SJSA1 (cell line): ENCODE results near the gene GALNT6. TPM values are rescaled to one million over a fixed set of nuclear protein-coding genes. Genes with fewer than 3 reads are reported as not detected.

Source experiments
- DNase-seq, 2 experiments: peaks; one replicate each; pipeline ENCODE4 v3.0.0-alpha.2; 2015 to 2020; ENCODE audit warnings: low spot score in 2 of 2, low read depth in 1 of 2
- H3K27ac ChIP-seq: fragments of 250-450 bp; sonication (Bioruptor Pico); 2 replicates; pipeline ENCODE4 v1.5.1; 2020; ENCODE audit warnings: mild to moderate bottlenecking, moderate library complexity
- H3K27me3 ChIP-seq: fragments of 250-450 bp; sonication (Bioruptor Pico); replicated peaks from 2 replicates; pipeline ENCODE4 v1.5.1; 2020; ENCODE audit warnings: mild to moderate bottlenecking, moderate library complexity
- H3K36me3 ChIP-seq: fragments of 250-450 bp; sonication (Bioruptor Pico); 2 replicates; pipeline ENCODE4 v1.5.1; 2020; ENCODE audit warnings: mild to moderate bottlenecking
- H3K4me1 ChIP-seq: fragments of 250-450 bp; sonication (Bioruptor Pico); replicated peaks from 2 replicates; pipeline ENCODE4 v1.6.1; 2021; ENCODE audit warnings: mild to moderate bottlenecking
- H3K4me3 ChIP-seq: fragments of 250-450 bp; sonication (Bioruptor Pico); 2 replicates; pipeline ENCODE4 v1.5.1; 2020; ENCODE audit warnings: mild to moderate bottlenecking
- H3K9me3 ChIP-seq: fragments of 250-450 bp; sonication (Bioruptor Pico); replicated peaks from 2 replicates; pipeline ENCODE4 v1.5.1; 2020; ENCODE audit warnings: mild to moderate bottlenecking
- total RNA-seq: library from RNA; depleted of rRNA; stranded (reverse); fragments of >200 nt; shearing (Covaris generic); gene quantifications from 2 replicates; pipeline ENCODE4 v1.2.3, GENCODE V29; 2014

The GALNT6 gene
- total RNA-seq, 1 experiment from 2014 or later: 30.8 TPM

DNA sequence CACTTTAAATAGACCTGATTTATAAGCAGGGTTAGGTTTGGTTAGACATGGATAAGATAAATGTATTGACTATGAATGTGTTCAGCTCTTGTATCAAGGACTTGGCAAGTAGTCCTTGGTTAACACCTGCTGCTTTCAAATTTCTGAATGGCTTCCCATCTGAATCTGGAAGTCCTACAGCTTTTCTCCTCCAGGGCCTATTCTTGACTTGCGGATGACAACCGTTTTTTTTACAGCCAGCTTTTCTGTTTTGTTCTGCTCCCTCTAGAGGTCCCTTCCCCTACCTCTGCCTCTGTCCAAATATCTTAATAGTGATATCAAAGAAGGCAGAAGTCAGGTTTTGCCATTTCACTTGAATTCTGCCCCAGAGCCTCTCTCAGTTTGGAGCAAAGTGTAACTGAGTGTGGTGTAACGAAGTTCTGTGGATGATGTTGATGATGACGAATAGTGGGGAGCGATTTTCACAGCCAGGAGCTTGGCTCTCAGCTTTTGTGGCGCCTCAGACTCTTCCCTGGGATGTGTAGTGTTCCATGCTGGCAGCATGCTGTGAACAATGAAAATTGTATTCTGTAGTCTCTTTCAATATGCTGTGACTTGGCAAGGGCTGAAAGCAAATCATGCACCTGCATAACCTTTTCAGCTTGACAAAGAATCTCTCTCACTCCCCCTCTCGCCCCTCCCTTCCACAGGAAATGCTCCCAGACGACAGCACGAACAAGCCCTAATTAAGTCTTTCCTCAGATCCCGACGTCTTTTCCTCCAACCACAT is 28.4 kb upstream of the GALNT6 start:
- Histone ChIP-seq H3K9me3 (no peaks in the 10 kb centered on the region), H3K4me3 (no peak overlapping the region), H3K4me1 (peaks cover 11% of the 10 kb centered on the region), H3K36me3 (no peaks in the 10 kb centered on the region; the same call in 1 of the 2 replicates), H3K27me3 (no peaks in the 10 kb centered on the region), H3K27ac (no peak overlapping the region)
- DNase-seq: no peak

DNA sequence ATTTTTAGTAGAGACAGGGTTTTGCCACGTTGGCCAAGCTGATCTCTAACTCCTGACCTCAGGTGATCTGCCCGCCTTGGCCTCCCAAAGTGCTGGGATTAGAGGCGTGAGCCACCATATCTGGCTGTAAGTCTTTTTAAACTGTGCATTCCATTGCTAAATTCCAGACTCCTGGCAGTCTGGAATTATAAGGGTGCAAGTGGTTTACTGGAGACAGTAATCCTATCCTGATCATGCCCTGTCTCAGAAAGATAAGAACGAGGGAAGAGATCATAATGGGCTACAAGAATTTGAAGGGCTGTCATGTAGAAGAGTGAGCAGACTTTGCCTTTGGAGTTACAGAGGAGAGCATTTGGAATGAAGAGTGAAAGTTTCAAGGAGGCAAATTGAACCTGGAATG is 26.6 kb upstream of the GALNT6 start:
- DNase-seq: no peak
- Histone ChIP-seq H3K4me1 (peaks cover 23% of the 10 kb centered on the region), H3K27me3 (no peaks in the 10 kb centered on the region), H3K4me3 (no peak overlapping the region), H3K36me3 (no peaks in the 10 kb centered on the region; the same call in 1 of the 2 replicates), H3K27ac (no peak overlapping the region), H3K9me3 (no peaks in the 10 kb centered on the region)

GRCh38 chr12:51415931-51416330 is 24.7 kb upstream of the GALNT6 start:
- Histone ChIP-seq H3K4me3 (no peak overlapping the region), H3K4me1 (peaks cover 25% of the 10 kb centered on the region), H3K9me3 (no peaks in the 10 kb centered on the region), H3K27ac (no peak overlapping the region), H3K36me3 (no peaks in the 10 kb centered on the region; the same call in 1 of the 2 replicates), H3K27me3 (no peaks in the 10 kb centered on the region)
- DNase-seq: no peak

DNA sequence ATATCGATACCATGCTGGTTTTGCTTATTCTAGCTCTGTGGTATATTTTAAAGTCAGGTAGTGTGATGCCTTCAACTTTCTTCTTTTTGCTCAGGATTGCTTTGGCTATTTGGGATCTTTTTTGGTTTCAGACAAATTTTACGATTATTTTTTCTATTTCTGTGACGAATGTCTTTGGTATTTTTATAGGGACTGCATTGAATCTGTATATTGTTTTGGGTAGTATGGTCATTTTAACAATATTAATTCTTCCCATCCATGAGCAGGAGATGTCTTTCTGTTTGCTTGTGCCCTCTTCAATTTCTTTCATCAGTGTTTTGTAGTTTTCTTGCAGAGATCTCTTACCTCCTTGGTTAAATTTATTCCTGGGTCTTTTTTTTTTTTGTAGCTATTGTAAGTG is 22.6 kb upstream of the GALNT6 start:
- peaks cover 29% of the 10 kb centered on the region for H3K4me1 ChIP-seq
- H3K9me3 ChIP-seq: no peaks in the 10 kb centered on the region
- no peak overlapping the region for H3K27ac ChIP-seq
- H3K36me3 ChIP-seq: no peaks in the 10 kb centered on the region; the same call in 1 of the 2 replicates
- no peak overlapping the region for H3K4me3 ChIP-seq
- DNase-seq: no peak
- no peaks in the 10 kb centered on the region for H3K27me3 ChIP-seq

DNA sequence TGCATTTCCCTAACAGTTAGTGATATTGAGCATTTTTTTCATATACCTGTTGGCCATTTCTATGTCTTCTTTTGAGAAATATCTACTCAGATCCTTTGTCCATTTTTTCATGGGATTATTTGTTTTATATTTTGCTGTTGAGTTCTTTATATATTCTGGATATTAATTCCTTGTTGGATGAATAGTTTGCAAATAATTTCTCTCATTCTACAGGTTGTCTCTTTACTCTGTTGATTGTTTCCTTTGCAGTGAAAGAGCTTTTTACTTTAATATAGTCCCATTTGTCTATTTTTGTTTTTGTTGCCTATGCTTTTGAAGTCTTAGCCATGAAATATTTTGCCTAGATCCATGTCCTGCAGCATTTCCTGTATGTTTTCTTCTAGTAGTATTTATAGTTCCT is 21.9 kb upstream of the GALNT6 start:
- H3K9me3 ChIP-seq: no peaks in the 10 kb centered on the region
- DNase-seq: no peak
- no peaks in the 10 kb centered on the region; the same call in 1 of the 2 replicates for H3K36me3 ChIP-seq
- H3K4me1 ChIP-seq: peaks cover 36% of the 10 kb centered on the region
- no peaks in the 10 kb centered on the region for H3K27me3 ChIP-seq
- H3K4me3 ChIP-seq: no peak overlapping the region
- H3K27ac ChIP-seq: no peak overlapping the region

- Histone ChIP-seq H3K4me1 (peaks cover 64% of the 10 kb centered on the region), H3K4me3 (no peak overlapping the region), H3K27ac (no peak overlapping the region), H3K27me3 (no peaks in the 10 kb centered on the region), H3K9me3 (no peaks in the 10 kb centered on the region), H3K36me3 (peaks cover 2% of the 10 kb centered on the region; the same call in 1 of the 2 replicates)
- DNase-seq: no peak
These were observed 18.6 kb upstream of the GALNT6 start for GRCh38 chr12:51409846-51410245.

GRCh38 chr12:51407604-51408003 is 16.4 kb upstream of the GALNT6 start:
- H3K27me3 ChIP-seq: no peaks in the 10 kb centered on the region
- no peaks in the 10 kb centered on the region for H3K9me3 ChIP-seq
- peak overlapping the region; percentile 70 for H3K27ac ChIP-seq
- peaks cover 2% of the 10 kb centered on the region; the same call in 1 of the 2 replicates for H3K36me3 ChIP-seq
- no peak overlapping the region for H3K4me3 ChIP-seq
- DNase-seq: peak; percentile 92 to 95
- H3K4me1 ChIP-seq: peaks cover 56% of the 10 kb centered on the region

DNA sequence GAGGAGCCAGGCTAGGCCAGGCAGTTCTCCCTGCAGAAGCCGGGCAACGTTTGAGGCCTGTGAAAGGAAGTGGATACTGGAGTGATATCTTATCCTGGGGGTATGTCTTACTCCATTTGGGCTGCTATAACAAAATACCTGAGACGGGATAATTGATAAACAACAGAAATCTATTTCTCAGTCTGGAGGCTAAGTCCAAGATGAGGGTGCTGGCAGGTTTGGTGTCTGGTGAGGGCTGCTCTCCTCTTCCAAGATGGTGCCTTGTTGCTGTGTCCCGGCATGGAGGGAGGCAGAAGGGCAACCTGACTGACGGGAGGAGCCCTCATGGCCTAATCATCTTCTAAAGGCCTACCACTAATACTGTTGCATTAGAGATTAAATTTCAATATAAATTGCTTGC is 15.7 kb upstream of the GALNT6 start:
- peak overlapping the region; percentile 56 for H3K27ac ChIP-seq
- no peaks in the 10 kb centered on the region for H3K27me3 ChIP-seq
- H3K36me3 ChIP-seq: peaks cover 2% of the 10 kb centered on the region; the same call in 1 of the 2 replicates
- peaks cover 56% of the 10 kb centered on the region for H3K4me1 ChIP-seq
- H3K4me3 ChIP-seq: no peak overlapping the region
- H3K9me3 ChIP-seq: no peaks in the 10 kb centered on the region
- no peak for DNase-seq

GRCh38 chr12:51406290-51406689 is 15.1 kb upstream of the GALNT6 start:
- Histone ChIP-seq H3K9me3 (no peaks in the 10 kb centered on the region), H3K27ac (peak overlapping the region; percentile 56), H3K27me3 (no peaks in the 10 kb centered on the region), H3K36me3 (peaks cover 2% of the 10 kb centered on the region; the same call in 1 of the 2 replicates), H3K4me1 (peaks cover 56% of the 10 kb centered on the region), H3K4me3 (no peak overlapping the region)
- DNase-seq: no peak

DNA sequence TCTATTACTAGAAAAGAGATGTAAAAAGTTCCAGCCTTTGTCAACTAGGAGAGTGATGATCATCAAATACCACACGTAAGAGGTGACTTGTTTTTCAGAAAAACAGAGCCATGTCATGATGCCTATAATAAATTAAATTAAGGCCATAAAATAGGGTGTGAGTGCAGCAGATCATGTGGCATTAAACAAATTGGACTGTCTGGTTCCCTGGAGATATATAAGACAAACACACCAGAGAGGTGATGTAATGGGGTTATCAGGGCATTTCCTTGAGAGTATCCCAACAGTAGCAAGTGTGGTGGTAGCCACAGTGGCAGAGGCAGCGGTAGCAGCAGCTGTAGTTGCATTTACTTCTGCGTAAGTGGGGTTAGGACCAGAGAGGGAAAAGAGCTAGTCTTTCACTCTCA is 14.6 kb upstream of the GALNT6 start:
- H3K4me3 ChIP-seq: no peak overlapping the region
- H3K27me3 ChIP-seq: no peaks in the 10 kb centered on the region
- H3K9me3 ChIP-seq: no peaks in the 10 kb centered on the region
- no peak for DNase-seq
- H3K36me3 ChIP-seq: peaks cover 2% of the 10 kb centered on the region; the same call in 1 of the 2 replicates
- H3K27ac ChIP-seq: peak overlapping the region; percentile 56; the same call in 1 of the 2 replicates
- peaks cover 56% of the 10 kb centered on the region for H3K4me1 ChIP-seq

- Histone ChIP-seq H3K9me3 (no peaks in the 10 kb centered on the region), H3K27me3 (no peaks in the 10 kb centered on the region), H3K4me3 (no peak overlapping the region), H3K36me3 (peaks cover 2% of the 10 kb centered on the region; the same call in 1 of the 2 replicates), H3K27ac (no peak overlapping the region), H3K4me1 (peaks cover 65% of the 10 kb centered on the region)
- no peak for DNase-seq
These were observed 13.4 kb upstream of the GALNT6 start for GRCh38 chr12:51404627-51405026.

DNA sequence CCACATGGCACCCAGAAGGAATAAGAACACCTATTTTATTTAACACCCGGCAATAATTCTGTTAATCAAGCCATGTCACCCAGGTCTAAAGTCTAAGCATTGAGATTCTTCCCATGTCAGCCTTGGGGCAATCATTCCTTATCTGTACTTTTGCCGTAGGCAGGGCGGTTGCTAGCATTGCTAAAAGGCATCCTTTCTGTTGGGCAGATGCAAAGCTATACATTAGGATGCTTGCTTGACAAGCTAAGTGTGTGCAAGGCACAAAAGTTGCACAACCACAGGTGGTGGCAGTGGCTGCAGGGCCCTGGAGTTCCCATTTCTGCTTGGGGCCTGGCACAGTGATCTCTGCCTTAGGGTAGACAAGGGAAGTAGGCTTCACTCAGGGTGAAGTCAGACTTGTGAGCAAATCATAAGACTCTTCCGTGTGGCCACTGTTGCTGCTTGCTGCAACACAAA is 12.5 kb upstream of the GALNT6 start:
- H3K27me3 ChIP-seq: no peaks in the 10 kb centered on the region

DNA sequence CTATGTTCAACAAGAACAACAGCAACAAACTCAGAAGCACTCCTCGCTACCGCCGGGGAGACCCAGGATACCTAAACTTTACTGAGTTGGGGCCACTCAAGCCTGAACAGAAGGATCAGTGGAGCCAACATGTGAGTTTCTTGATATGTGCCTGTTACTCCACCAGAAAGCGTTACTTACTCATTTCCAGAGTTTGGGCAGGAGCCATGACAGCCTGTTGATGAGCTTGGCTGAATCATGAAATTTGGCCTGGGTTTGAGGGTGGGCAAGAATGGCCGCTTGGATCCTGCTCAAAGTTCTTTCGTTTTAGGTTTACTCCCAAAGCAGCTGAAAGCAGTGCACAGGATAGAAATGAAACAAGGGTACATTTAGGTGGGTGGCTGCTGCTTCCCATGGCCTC is 12.0 kb upstream of the GALNT6 start:
- H3K9me3 ChIP-seq: no peaks in the 10 kb centered on the region
- no peak overlapping the region for H3K4me3 ChIP-seq
- H3K4me1 ChIP-seq: peaks cover 57% of the 10 kb centered on the region
- H3K27ac ChIP-seq: no peak overlapping the region
- H3K27me3 ChIP-seq: no peaks in the 10 kb centered on the region
- H3K36me3 ChIP-seq: peaks cover 2% of the 10 kb centered on the region; the same call in 1 of the 2 replicates
- DNase-seq: no peak

More for the DNA sequence above, 12.5 kb upstream of the GALNT6 start:
- peaks cover 2% of the 10 kb centered on the region; the same call in 1 of the 2 replicates for H3K36me3 ChIP-seq
- no peak overlapping the region for H3K4me3 ChIP-seq
- DNase-seq: no peak
- H3K9me3 ChIP-seq: no peaks in the 10 kb centered on the region
- no peak overlapping the region for H3K27ac ChIP-seq
- peaks cover 63% of the 10 kb centered on the region for H3K4me1 ChIP-seq

DNA sequence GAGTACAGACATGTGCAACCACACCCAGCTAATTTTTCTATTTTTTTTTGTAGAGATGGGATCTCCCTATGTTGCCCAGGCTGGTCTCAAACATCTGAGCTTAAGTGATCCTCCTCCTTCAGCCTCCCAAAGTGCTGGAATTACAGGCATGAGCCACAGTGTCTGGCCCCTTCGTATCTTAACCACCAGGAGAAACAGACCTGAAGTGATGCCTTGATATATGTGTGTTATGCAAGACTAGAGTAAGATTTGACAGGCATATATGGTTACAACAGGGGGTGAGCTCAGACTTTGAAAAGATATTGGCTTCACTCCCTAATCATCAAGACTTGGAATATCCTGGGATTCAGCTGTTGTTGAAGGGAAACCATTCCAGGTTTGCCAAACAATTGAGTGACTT is 10.7 kb upstream of the GALNT6 start:
- Histone ChIP-seq H3K27ac (no peak overlapping the region), H3K4me1 (peaks cover 45% of the 10 kb centered on the region), H3K36me3 (peaks cover 2% of the 10 kb centered on the region; the same call in 1 of the 2 replicates), H3K4me3 (no peak overlapping the region), H3K9me3 (no peaks in the 10 kb centered on the region), H3K27me3 (no peaks in the 10 kb centered on the region)
- DNase-seq: no peak
